Thoracic aorta (tissue), 2 donors: Measurements from ENCODE around the gene OR10A4. TPM values are rescaled to one million over a fixed set of nuclear protein-coding genes. Genes with fewer than 3 reads are reported as not detected.

ENCODE experiments used
- ATAC-seq: fragments of 150-250 bp; one replicate; pipeline ENCODE4 v1.8.0; 2017; ENCODE audit warnings: low read depth; ENCODE audit not compliant: insufficient number of reproducible peaks, low FRiP score
- DNase-seq: peaks from one replicate; pipeline ENCODE4 v3.0.0-alpha.2; 2020; ENCODE audit warnings: low spot score
- H3K27ac ChIP-seq, 2 donors: fragments of 200-600 bp; sonication (generic); 1 replicate in 1 of 2; 2 replicates in 1 of 2; pipeline ENCODE4 v1.5.1; 2016; ENCODE audit warnings: mild to moderate bottlenecking in 2 of 2, moderate library complexity in 2 of 2
- H3K27me3 ChIP-seq: fragments of 200-600 bp; sonication (generic); replicated peaks from 2 replicates; pipeline ENCODE4 v1.6.0; 2016; ENCODE audit warnings: mild to moderate bottlenecking; ENCODE audit not compliant: insufficient read depth
- H3K36me3 ChIP-seq: fragments of 200-600 bp; sonication (generic); one replicate; pipeline ENCODE4 v1.5.1; 2016
- H3K4me1 ChIP-seq, 2 donors: fragments of 200-600 bp; sonication (generic); 1 replicate in 1 of 2; 2 replicates in 1 of 2; pipeline versions ENCODE4 v1.5.1 to v1.6.0; 2016; ENCODE audit warnings: low read depth in 2 of 2, mild to moderate bottlenecking in 1 of 2; ENCODE audit not compliant: control insufficient read depth in 1 of 2
- H3K4me3 ChIP-seq: fragments of 200-600 bp; sonication (generic); 2 replicates; pipeline ENCODE4 v1.5.1; 2016; ENCODE audit warnings: mild to moderate bottlenecking
- H3K9me3 ChIP-seq: fragments of 200-600 bp; sonication (generic); 2 replicates; pipeline ENCODE4 v1.5.1; 2016
- total RNA-seq, 2 donors: library from RNA; depleted of rRNA; stranded (reverse); fragments of >200 nt; gene quantifications; one replicate each; pipeline versions ENCODE4 v1.1.0 to v1.2.3, GENCODE V29; 2016
- TF ChIP-seq, protein P1 (sequence below): fragments of 200-600 bp; sonication (generic); IDR thresholded peaks from one replicate; pipeline ENCODE4 v1.5.1; 2019; ENCODE audit warnings: antibody characterized with exemption

OR10A4 gene
- total RNA-seq, 2 donors from 2014 or later = not detected

DNA sequence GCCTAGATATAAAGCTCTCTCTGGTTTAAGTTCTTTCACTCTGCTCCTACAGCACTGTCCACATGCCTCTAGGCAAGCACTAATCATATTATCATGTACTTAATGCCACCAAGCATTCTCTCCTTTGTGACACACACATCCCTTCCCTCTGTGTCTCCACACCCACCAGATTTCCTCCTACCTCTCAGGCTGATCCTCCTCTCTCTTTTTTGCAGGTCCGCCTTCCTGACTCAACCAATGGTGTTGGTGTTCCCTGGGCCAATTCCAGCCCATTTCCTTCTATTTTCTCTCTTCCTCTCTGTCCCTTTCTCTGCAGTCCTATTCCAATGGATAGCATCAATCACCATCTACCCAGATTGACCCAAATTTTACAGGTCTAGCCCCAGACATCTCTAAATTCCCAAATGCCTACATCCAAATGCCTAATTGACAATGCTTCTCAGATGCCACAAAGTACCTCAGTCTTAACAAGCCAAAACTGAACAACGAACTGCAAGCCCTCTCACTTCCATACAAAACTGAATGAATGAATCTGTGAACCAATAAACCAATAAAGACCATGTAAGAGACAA, 49.3 kb downstream of the OR10A4 start:
- no peak for DNase-seq
- ATAC-seq = no peak
- peak overlapping the region; percentile 80 for H3K4me3 ChIP-seq
- H3K36me3 ChIP-seq = no peaks in the 10 kb centered on the region
- no peak overlapping the region for H3K27ac ChIP-seq
- no peaks in the 10 kb centered on the region for H3K9me3 ChIP-seq
- TF ChIP-seq, protein P1, sequence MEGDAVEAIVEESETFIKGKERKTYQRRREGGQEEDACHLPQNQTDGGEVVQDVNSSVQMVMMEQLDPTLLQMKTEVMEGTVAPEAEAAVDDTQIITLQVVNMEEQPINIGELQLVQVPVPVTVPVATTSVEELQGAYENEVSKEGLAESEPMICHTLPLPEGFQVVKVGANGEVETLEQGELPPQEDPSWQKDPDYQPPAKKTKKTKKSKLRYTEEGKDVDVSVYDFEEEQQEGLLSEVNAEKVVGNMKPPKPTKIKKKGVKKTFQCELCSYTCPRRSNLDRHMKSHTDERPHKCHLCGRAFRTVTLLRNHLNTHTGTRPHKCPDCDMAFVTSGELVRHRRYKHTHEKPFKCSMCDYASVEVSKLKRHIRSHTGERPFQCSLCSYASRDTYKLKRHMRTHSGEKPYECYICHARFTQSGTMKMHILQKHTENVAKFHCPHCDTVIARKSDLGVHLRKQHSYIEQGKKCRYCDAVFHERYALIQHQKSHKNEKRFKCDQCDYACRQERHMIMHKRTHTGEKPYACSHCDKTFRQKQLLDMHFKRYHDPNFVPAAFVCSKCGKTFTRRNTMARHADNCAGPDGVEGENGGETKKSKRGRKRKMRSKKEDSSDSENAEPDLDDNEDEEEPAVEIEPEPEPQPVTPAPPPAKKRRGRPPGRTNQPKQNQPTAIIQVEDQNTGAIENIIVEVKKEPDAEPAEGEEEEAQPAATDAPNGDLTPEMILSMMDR = no peak
- peaks cover 0 to 6% of the 10 kb centered on the region in 2 donors for H3K4me1 ChIP-seq
- no peaks in the 10 kb centered on the region for H3K27me3 ChIP-seq

DNA sequence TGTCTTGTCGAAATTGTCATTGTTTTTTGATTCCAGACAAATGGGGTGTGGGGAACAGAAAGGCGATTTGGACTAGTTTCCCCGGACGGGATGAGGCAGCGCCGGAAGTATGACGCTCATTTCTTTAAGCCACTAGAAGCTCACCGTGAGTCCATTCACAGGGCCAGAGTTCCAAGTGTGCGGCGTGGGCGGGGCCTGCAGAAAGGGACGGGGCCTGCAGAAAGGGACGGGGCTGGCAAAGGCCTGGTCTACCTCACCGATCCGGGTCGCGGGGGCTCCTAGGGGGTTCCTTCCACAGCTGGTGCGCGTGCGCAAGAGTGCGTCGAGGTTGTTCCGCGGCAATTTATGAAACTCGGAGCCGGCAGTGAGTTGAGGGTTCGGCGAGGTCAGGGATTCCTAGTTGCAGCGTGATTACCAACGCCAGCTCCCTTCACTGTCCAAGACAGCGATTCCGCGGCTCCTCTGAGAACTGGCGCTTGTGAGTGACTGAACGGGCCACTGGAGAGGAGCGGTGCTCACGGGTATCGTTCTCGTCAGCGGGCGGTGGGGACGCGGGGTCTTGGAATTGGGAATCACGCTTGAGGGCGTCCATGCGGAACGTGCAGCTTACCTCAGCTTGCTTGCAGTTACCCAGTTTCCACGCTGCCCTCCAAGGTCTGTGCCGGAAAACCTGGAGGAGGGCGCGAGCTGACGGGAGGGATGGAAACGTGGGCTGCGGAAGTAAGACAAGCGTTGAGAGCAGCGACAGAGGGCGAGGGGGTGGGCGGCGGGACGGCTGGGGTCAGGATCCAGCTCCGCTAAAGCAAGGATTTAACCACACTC, 50.0 kb downstream of the OR10A4 start, which contains the start of gene ZNF215:
Gene ZNF215, plus strand, starts transcription at position 219 of the 822 bp plus-strand sequence. CDS start 5,847 bp downstream, outside the sequence.
- H3K4me3 ChIP-seq = peak within 1 kb of the TSS; percentile 80
- H3K36me3 ChIP-seq = no peaks in the 10 kb centered on the region
- DNase-seq (peak; percentile 41), ATAC-seq (no peak)
- H3K27me3 ChIP-seq = no peaks in the 10 kb centered on the region
- H3K4me1 ChIP-seq = peaks cover 0 to 6% of the 10 kb centered on the region in 2 donors
- peak within 1 kb of the TSS in 1 of 2 donors; percentile 11 for H3K27ac ChIP-seq
- no peaks in the 10 kb centered on the region for H3K9me3 ChIP-seq
- TF ChIP-seq, protein P1 = no peak

GRCh38 chr11:6927030-6927617, 50.7 kb downstream of the OR10A4 start:
- Histone ChIP-seq H3K4me3 (peak overlapping the region; percentile 80), H3K9me3 (no peaks in the 10 kb centered on the region), H3K27ac (no peak overlapping the region), H3K4me1 (peaks cover 0 to 6% of the 10 kb centered on the region in 2 donors), H3K36me3 (no peaks in the 10 kb centered on the region), H3K27me3 (no peaks in the 10 kb centered on the region)
- DNase-seq (no peak), ATAC-seq (no peak)
- TF ChIP-seq, protein P1 = no peak

Other genes starting within 250 kb of the OR10A4 start
- 10 to 100 TPM; 62.3 to 73.5 TPM for gene DCHS1, start 220.8 kb upstream of the OR10A4 start, total RNA-seq
- 10 to 100 TPM; 20.6 to 53.6 TPM for gene MRPL17, start 193.3 kb upstream of the OR10A4 start, total RNA-seq
- gene OR2AG2, start 104.6 kb upstream of the OR10A4 start, total RNA-seq = under 1 TPM in 1 of 2 donors, not detected in 1; 0.35 TPM
- gene OR2AG1, start 93.6 kb upstream of the OR10A4 start, total RNA-seq = not detected
- gene OR6A2, start 76.9 kb upstream of the OR10A4 start, total RNA-seq = under 1 TPM in 1 of 2 donors, not detected in 1; 0.35 TPM
- gene OR10A5, start 30.9 kb upstream of the OR10A4 start, total RNA-seq = not detected
- not detected for gene OR10A2, start 13.6 kb upstream of the OR10A4 start, total RNA-seq
- 1 to 10 TPM in 1 of 2 donors, not detected in 1; 1.3 TPM for gene OR2D2, start 15.9 kb downstream of the OR10A4 start, total RNA-seq
- gene OR2D3, start 44.4 kb downstream of the OR10A4 start, total RNA-seq = not detected
- gene ZNF215, start 49.8 kb downstream of the OR10A4 start, total RNA-seq = 1 to 10 TPM; 1.5 to 1.8 TPM
- gene ZNF214, start 143.7 kb downstream of the OR10A4 start, total RNA-seq = 1 to 10 TPM in 1 of 2 donors, under 1 TPM in 1; 0.68 to 2.3 TPM
- gene NLRP14, start 143.9 kb downstream of the OR10A4 start, total RNA-seq = not detected
- not detected for gene RBMXL2, start 212.4 kb downstream of the OR10A4 start, total RNA-seq